ENCODE results near the gene EGFL7. TPM values are rescaled to one million over a fixed set of nuclear protein-coding genes. Genes with fewer than 3 reads are reported as not detected.

Gene EGFL7
- total RNA-seq, 1 donor from 2014 or later = 16.3 TPM

- peaks cover 10% of the 10 kb centered on the region for H3K27me3 Mint-ChIP-seq
- H3K27ac Mint-ChIP-seq = no peak within 1 kb of the TSS
- H3K9me3 Mint-ChIP-seq (ENCODE audit: low read depth) = no peaks in the 10 kb centered on the region
- H3K36me3 Mint-ChIP-seq (ENCODE audit: insufficient read depth) = no peaks in the 10 kb centered on the region
- DNase-seq (ENCODE audit: low spot score, unreplicated experiment) = no peak
- peaks cover 6% of the 10 kb centered on the region for H3K4me1 Mint-ChIP-seq (ENCODE audit: low read depth)
- TF ChIP-seq, protein P1, sequence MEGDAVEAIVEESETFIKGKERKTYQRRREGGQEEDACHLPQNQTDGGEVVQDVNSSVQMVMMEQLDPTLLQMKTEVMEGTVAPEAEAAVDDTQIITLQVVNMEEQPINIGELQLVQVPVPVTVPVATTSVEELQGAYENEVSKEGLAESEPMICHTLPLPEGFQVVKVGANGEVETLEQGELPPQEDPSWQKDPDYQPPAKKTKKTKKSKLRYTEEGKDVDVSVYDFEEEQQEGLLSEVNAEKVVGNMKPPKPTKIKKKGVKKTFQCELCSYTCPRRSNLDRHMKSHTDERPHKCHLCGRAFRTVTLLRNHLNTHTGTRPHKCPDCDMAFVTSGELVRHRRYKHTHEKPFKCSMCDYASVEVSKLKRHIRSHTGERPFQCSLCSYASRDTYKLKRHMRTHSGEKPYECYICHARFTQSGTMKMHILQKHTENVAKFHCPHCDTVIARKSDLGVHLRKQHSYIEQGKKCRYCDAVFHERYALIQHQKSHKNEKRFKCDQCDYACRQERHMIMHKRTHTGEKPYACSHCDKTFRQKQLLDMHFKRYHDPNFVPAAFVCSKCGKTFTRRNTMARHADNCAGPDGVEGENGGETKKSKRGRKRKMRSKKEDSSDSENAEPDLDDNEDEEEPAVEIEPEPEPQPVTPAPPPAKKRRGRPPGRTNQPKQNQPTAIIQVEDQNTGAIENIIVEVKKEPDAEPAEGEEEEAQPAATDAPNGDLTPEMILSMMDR (IDR thresholded peaks at IDR 0.05; ENCODE audit: unreplicated experiment) = peak; percentile 9
- peak within 1 kb of the TSS; percentile 77 for H3K4me3 Mint-ChIP-seq (ENCODE audit: low read depth)
Measured at GRCh38 chr9:136686794-136687711, 24.3 kb downstream of the EGFL7 start, which contains the start of gene AGPAT2. Gene AGPAT2 (minus strand): TSS chr9:136687457. CDS start chr9:136687357, 100 bp downstream.

- Mint-ChIP-seq H3K27me3 (peaks cover 10% of the 10 kb centered on the region), H3K36me3 (ENCODE audit: insufficient read depth) (no peaks in the 10 kb centered on the region), H3K27ac (no peak overlapping the region), H3K4me3 (ENCODE audit: low read depth) (no peak overlapping the region), H3K4me1 (ENCODE audit: low read depth) (peaks cover 6% of the 10 kb centered on the region), H3K9me3 (ENCODE audit: low read depth) (no peaks in the 10 kb centered on the region)
- TF ChIP-seq, protein P1 (IDR thresholded peaks at IDR 0.05; ENCODE audit: unreplicated experiment) = no peak
- DNase-seq (ENCODE audit: low spot score, unreplicated experiment) = no peak
Measured at GRCh38 chr9:136687721-136688223, 25.1 kb downstream of the EGFL7 start.

- Mint-ChIP-seq H3K4me3 (ENCODE audit: low read depth) (peak overlapping the region; percentile 42), H3K27ac (no peak overlapping the region), H3K27me3 (peaks cover 10% of the 10 kb centered on the region), H3K36me3 (ENCODE audit: insufficient read depth) (no peaks in the 10 kb centered on the region), H3K4me1 (ENCODE audit: low read depth) (peaks cover 13% of the 10 kb centered on the region), H3K9me3 (ENCODE audit: low read depth) (no peaks in the 10 kb centered on the region)
- no peak for DNase-seq (ENCODE audit: low spot score, unreplicated experiment)
- TF ChIP-seq, protein P1 (IDR thresholded peaks at IDR 0.05; ENCODE audit: unreplicated experiment) = no peak
Measured at GRCh38 chr9:136688274-136689107, 25.8 kb downstream of the EGFL7 start.

GRCh38 chr9:136689108-136689460, 26.4 kb downstream of the EGFL7 start:
- no peak overlapping the region for H3K4me3 Mint-ChIP-seq (ENCODE audit: low read depth)
- TF ChIP-seq, protein P1 (IDR thresholded peaks at IDR 0.05; ENCODE audit: unreplicated experiment) = no peak

More at GRCh38 chr9:136689108-136689460, 26.4 kb downstream of the EGFL7 start:
- Mint-ChIP-seq H3K27ac (peak overlapping the region; percentile 37), H3K9me3 (ENCODE audit: low read depth) (no peaks in the 10 kb centered on the region), H3K4me1 (ENCODE audit: low read depth) (peaks cover 14% of the 10 kb centered on the region), H3K27me3 (peaks cover 10% of the 10 kb centered on the region), H3K36me3 (ENCODE audit: insufficient read depth) (no peaks in the 10 kb centered on the region)
- DNase-seq (ENCODE audit: low spot score, unreplicated experiment) = no peak
